Measurements from ENCODE around the gene GINS1. TPM values are rescaled to one million over a fixed set of nuclear protein-coding genes. Genes with fewer than 3 reads are reported as not detected.

Gene GINS1
- total and polyA plus RNA-seq, 2 of the 13 experiments (the other 11 are each of a cell fraction or from before 2014, with no cell fraction given), result 14.6 to 59.9 TPM

GRCh38 chr20:25487306-25487705 lies 79.8 kb downstream of the GINS1 start:
- no peak for ATAC-seq
- no peak for DNase-seq (ENCODE audit: low spot score)
- in situ Hi-C loops (cut with HindIII; ENCODE audit: extremely low pct_ligation_motif_present, low pct_unique_long_range_greater_than_20kb) (no loop called here), intact Hi-C loops (cut with micrococcal nuclease; ENCODE audit: unreplicated experiment) (no loop called here)
- H3K27me3 ChIP-seq (ENCODE audit: control insufficient read depth in 1 of 2, insufficient read depth in 2 of 2, low read length in 2 of 2), result no peaks in the 10 kb centered on the region
- H3K36me3 ChIP-seq (replicated peaks in 1 of 2; ENCODE audit: control insufficient read depth in 1 of 2, insufficient read depth in 2 of 2, low read length in 2 of 2), result peaks cover 29 to 57% of the 10 kb centered on the region in 2 experiments; a peak in 4 of 5 replicates
- no peak overlapping the region for H3K4me3 ChIP-seq (replicated peaks in 1 of 3; ENCODE audit: insufficient read depth in 1 of 3, low read depth in 2 of 3, low read length in 3 of 3)
- ChIA-PET CTCF (ENCODE audit: low intra/inter-chr PET ratio, low total read pairs) (no interaction called here), POLR2A (interaction anchor here (0.7 kb wide), 1 partner anchor 20 kb away, joined by 3 read pairs; no protein-coding TSS in a partner anchor)
- 90% methylated on average over 2 of the region's 2 CpGs for WGBS (ENCODE audit: low lambda C conversion rate)
- H3K9ac ChIP-seq (ENCODE audit: insufficient read depth, low read depth, low read length), result no peak overlapping the region
- no peak overlapping the region for H2AFZ ChIP-seq (ENCODE audit: low read length)
- TF ChIP-seq ARNTL (CRISPR knock-in tag; IDR thresholded peaks at IDR 0.05) (no peak), HNF1A (IDR thresholded peaks at IDR 0.05; ENCODE audit: low read depth) (no peak), HNF1A (CRISPR knock-in tag; IDR thresholded peaks at IDR 0.05; ENCODE audit: borderline replicate concordance) (no peak), MTA3 (CRISPR knock-in tag; IDR thresholded peaks at IDR 0.05) (no peak), SMAD1 (CRISPR knock-in tag; IDR thresholded peaks at IDR 0.05; ENCODE audit: borderline replicate concordance, low read depth) (no peak), ZNF850 (CRISPR knock-in tag; conservative IDR thresholded peaks at IDR 0.05) (no peak), HOXA5 (CRISPR knock-in tag; IDR thresholded peaks at IDR 0.05) (no peak), ZNF512 (CRISPR knock-in tag; IDR thresholded peaks at IDR 0.05) (no peak)
- H4K20me1 ChIP-seq (ENCODE audit: insufficient read depth, low read length), result no peaks in the 10 kb centered on the region
- H3K4me1 ChIP-seq (ENCODE audit: insufficient read depth, low read length), result no peaks in the 10 kb centered on the region
- no peaks in the 10 kb centered on the region for H3K9me3 ChIP-seq (ENCODE audit: low read length)
- H3K79me2 ChIP-seq (ENCODE audit: insufficient read depth, low read length), result no peaks in the 10 kb centered on the region
- peak; percentile 54 for FAIRE-seq
- BruUV-seq (replicated peaks), result no TSS peak
- H3K27ac ChIP-seq (ENCODE audit: extremely low read length, insufficient read depth, low read length), result no peak overlapping the region
- no peak overlapping the region for H3K4me2 ChIP-seq (ENCODE audit: low read depth, low read length)

Measured in HepG2 (cell line).